GM06990 (cell line): ENCODE results near the gene RETREG1.

Experiments used
- DNase-seq: peaks from one replicate; pipeline ENCODE4 v3.0.0-alpha.2; 2011; ENCODE audit not compliant: insufficient read length; ENCODE audit errors: extremely low read depth
- H3K27me3 ChIP-seq: replicated peaks from 2 replicates; pipeline ENCODE4 v1.6.0; 2011; ENCODE audit warnings: low read length; ENCODE audit not compliant: control insufficient read depth, insufficient read depth
- H3K36me3 ChIP-seq: 2 replicates; pipeline ENCODE4 v1.5.1; 2011; ENCODE audit warnings: low read length; ENCODE audit not compliant: control insufficient read depth, insufficient read depth
- H3K4me3 ChIP-seq: replicated peaks from 2 replicates; pipeline ENCODE4 v1.5.1; 2011; ENCODE audit warnings: low read depth, mild to moderate bottlenecking, control low read depth, low read length
- CTCF ChIP-seq: IDR thresholded peaks from 2 replicates; pipeline ENCODE4 v1.5.1; 2011; ENCODE audit warnings: low read length, control low read depth, mild to moderate bottlenecking, inconsistent platforms; ENCODE audit not compliant: insufficient read depth, poor library complexity, severe bottlenecking

RETREG1 gene

GRCh38 chr5:16464664-16465543 lies 151.9 kb downstream of the RETREG1 start:
- Histone ChIP-seq H3K4me3 (peak overlapping the region; percentile 98), H3K27me3 (no peaks in the 10 kb centered on the region), H3K36me3 (peaks cover 12% of the 10 kb centered on the region)
- peak; percentile 9 for TF ChIP-seq CTCF
- DNase-seq = peak; percentile 27

- no peak for TF ChIP-seq CTCF
These were observed 152.6 kb downstream of the RETREG1 start for GRCh38 chr5:16464231-16464630.

GRCh38 chr5:16461782-16462181 lies 155.0 kb downstream of the RETREG1 start:
- TF ChIP-seq CTCF = no peak
- peaks cover 12% of the 10 kb centered on the region for H3K36me3 ChIP-seq
- H3K27me3 ChIP-seq = no peaks in the 10 kb centered on the region
- no peak for DNase-seq
- no peak overlapping the region for H3K4me3 ChIP-seq

More at GRCh38 chr5:16464231-16464630, 152.6 kb downstream of the RETREG1 start:
- H3K36me3 ChIP-seq = peaks cover 12% of the 10 kb centered on the region
- DNase-seq = no peak
- H3K27me3 ChIP-seq = no peaks in the 10 kb centered on the region
- peak overlapping the region; percentile 98 for H3K4me3 ChIP-seq

- Histone ChIP-seq H3K4me3 (no peak overlapping the region), H3K27me3 (no peaks in the 10 kb centered on the region), H3K36me3 (peaks cover 13% of the 10 kb centered on the region)
- no peak for DNase-seq
- no peak for TF ChIP-seq CTCF
These were observed 155.8 kb downstream of the RETREG1 start for GRCh38 chr5:16461026-16461425.

GRCh38 chr5:16459451-16459850 lies 157.3 kb downstream of the RETREG1 start:
- DNase-seq = no peak
- Histone ChIP-seq H3K4me3 (no peak overlapping the region), H3K27me3 (no peaks in the 10 kb centered on the region), H3K36me3 (peaks cover 18% of the 10 kb centered on the region)
- no peak for TF ChIP-seq CTCF

GRCh38 chr5:16457853-16458252 lies 158.9 kb downstream of the RETREG1 start:
- H3K36me3 ChIP-seq = peaks cover 14% of the 10 kb centered on the region
- no peak for TF ChIP-seq CTCF
- H3K27me3 ChIP-seq = no peaks in the 10 kb centered on the region
- DNase-seq = no peak
- no peak overlapping the region for H3K4me3 ChIP-seq
